Smooth muscle cell of the brain vasculature (primary cell): ENCODE measurements around the gene ZFYVE28.
A peak's percentile ranks its signal among the peaks of the same experiment; 100 is the strongest.

Experiments used
- DNase-seq: peaks from one replicate; pipeline ENCODE4 v3.0.0-alpha.2; 2012; ENCODE audit warnings: low read depth, low spot score

Gene ZFYVE28

GRCh38 chr4:2273221-2273620, 145.2 kb downstream of the ZFYVE28 start:
- no peak for DNase-seq

GRCh38 chr4:2272828-2273120, 145.7 kb downstream of the ZFYVE28 start:
- DNase-seq, result no peak

GRCh38 chr4:2272026-2272827, 146.2 kb downstream of the ZFYVE28 start:
- no peak for DNase-seq

GRCh38 chr4:2271279-2272025, 147.0 kb downstream of the ZFYVE28 start:
- DNase-seq, result no peak

GRCh38 chr4:2270341-2271165, 147.9 kb downstream of the ZFYVE28 start:
- no peak for DNase-seq

- no peak for DNase-seq
Observed at GRCh38 chr4:2269618-2270163, 148.8 kb downstream of the ZFYVE28 start.

GRCh38 chr4:2269206-2269531, 149.3 kb downstream of the ZFYVE28 start:
- DNase-seq, result no peak

GRCh38 chr4:2268357-2269205, 149.9 kb downstream of the ZFYVE28 start:
- no peak for DNase-seq

- DNase-seq, result no peak
Observed at GRCh38 chr4:2267841-2268240, 150.6 kb downstream of the ZFYVE28 start.

- no peak for DNase-seq
Observed at GRCh38 chr4:2267320-2267811, 151.1 kb downstream of the ZFYVE28 start.

GRCh38 chr4:2266821-2267220, 151.6 kb downstream of the ZFYVE28 start:
- DNase-seq, result no peak

GRCh38 chr4:2266181-2266580, 152.3 kb downstream of the ZFYVE28 start:
- DNase-seq, result no peak

GRCh38 chr4:2265113-2266110, 153.0 kb downstream of the ZFYVE28 start:
- DNase-seq, result no peak

GRCh38 chr4:2264481-2265041, 153.9 kb downstream of the ZFYVE28 start:
- DNase-seq, result no peak

GRCh38 chr4:2263926-2264321, 154.5 kb downstream of the ZFYVE28 start:
- no peak for DNase-seq

GRCh38 chr4:2262944-2263250, 155.5 kb downstream of the ZFYVE28 start:
- DNase-seq, result no peak

GRCh38 chr4:2262145-2262943, 156.1 kb downstream of the ZFYVE28 start:
- DNase-seq, result peak; percentile 100

- no peak for DNase-seq
Observed at GRCh38 chr4:2261853-2262144, 156.6 kb downstream of the ZFYVE28 start, which contains the start of gene MXD4. Gene MXD4 (minus strand): TSS chr4:2262109. CDS start chr4:2261980, 129 bp downstream.
